HG03575 (cell line): ENCODE results near the gene AKR1D1.
A peak's percentile ranks its signal among the peaks of the same experiment; 100 is the strongest.
"Not testable (repeated sequence)": the region's sequence is repeated elsewhere in the genome, so short reads cannot be mapped to it uniquely, and the experiment has no call there.

Source experiments
- ATAC-seq: cut with Tn5 transposase; IDR thresholded peaks from one replicate; pipeline ENCODE4 v1.9.1; 2021; ENCODE audit not compliant: unreplicated experiment, insufficient number of reproducible peaks, low FRiP score; ENCODE audit errors: extremely low read depth

Gene AKR1D1

DNA sequence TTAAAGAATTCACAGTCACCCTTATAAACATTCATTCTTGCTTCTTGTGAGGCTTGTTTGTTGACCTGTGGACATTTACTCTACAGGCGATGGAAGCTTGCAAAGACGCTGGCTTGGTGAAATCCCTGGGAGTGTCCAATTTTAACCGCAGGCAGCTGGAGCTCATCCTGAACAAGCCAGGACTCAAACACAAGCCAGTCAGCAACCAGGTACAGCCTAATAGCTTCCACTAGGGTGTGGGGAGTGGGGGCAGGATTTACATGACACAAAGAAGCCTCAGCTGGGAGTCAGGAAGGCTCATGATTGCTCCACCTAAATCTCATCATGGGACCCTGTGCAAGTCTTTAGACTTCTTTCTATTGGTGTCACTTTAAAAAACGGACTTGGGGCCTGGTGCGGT, 29.0 kb downstream of the AKR1D1 start:
- ATAC-seq = no peak

- ATAC-seq = no peak
Measured at GRCh38 chr7:138115047-138115446, 38.8 kb downstream of the AKR1D1 start.

DNA sequence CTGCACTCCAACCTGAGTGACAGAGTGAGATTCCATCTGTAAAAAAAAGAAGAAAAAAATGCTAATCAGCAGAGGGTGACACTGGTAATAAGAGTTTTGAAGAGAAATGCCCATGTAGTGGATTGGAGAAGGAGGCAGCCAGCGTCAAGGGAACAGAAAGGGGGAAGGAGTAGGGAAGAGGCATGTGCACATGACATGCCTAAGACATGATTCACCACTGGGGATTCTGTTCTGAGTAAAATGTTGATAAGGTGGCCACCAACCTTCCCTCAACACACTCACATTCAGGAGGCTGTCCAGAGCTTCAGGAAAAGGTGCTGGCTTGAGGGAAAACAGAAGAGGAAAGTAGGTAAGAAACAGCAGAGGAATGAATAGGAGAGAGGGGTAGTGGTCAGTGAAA, 39.9 kb downstream of the AKR1D1 start:
- no peak for ATAC-seq

GRCh38 chr7:138116892-138117291, 40.6 kb downstream of the AKR1D1 start:
- ATAC-seq = no peak

DNA sequence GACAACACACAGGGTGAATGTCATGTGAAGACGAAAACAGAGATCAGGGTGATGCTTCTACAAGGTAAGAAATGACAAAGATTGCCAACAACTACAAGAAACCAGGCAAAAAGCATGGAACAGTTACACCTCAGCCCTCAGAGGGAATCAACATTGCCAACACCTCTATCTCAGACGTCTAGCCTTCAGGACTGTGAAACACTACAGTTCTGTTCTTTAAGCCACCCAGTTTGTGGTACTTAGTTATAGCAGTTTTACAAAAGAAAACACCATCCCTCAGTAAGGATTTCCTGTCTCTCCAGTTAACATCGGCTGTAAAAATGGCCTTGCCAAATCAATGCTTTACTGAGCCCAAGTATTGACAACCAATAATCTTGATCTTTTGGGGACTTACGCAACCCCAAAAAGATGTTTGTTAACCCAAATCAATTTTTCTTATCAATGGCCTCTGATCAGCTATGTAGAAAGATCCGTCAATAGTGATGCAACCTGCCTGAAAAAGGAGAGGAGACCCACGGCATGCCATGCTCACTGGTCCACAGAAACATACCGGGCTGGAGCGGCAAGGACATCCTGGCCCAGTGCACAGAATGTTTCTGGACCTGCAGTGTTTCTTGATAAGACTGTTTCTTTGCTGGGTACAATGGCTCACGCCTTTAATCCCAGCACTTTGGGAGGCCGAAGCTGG, 44.0 kb downstream of the AKR1D1 start:
- ATAC-seq = no peak

DNA sequence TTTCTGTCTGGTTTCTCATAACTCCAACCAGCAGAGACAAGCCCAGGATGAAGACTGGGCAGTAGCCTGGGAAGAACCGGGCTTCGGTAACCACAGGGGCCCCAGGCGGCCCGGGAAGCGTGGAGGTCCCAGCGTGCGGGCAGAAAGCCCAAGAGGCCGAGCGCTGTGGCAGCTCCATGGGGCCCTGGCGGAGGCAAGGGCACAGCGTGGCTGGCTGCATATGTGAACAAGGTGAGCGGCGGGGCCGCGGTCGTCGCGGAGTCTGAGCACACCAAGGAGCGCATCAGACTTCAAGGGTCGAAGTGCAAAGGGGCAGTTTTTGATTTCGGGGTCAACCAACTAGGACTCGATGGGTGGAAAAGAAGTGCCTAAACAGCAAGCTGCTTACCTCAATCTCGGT, 45.9 kb downstream of the AKR1D1 start:
- no peak for ATAC-seq

GRCh38 chr7:138125119-138125518, 48.9 kb downstream of the AKR1D1 start:
- ATAC-seq = no peak

DNA sequence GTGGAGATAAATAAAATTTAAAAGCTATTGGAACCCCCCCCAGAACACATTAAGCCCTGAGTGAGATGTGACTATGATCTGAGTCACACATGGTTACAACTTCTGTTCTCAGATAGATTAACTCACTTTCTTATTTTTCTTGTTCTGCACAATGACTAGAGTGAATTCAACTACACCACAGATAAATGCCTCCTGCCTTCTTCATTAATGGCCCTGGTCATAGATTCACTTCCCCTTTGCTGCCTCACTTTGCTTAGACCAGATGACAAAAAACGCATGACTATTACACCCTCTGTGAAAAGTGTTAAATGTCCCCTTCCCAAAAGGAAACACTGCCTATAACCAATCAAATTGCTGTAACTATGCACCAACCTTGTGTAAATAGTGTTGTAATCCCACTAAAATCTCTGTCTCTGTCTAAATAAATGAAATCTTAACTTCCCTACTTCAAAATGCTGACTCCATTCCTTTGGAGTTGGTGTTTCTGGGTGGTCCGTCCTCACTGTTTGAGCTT, 49.4 kb downstream of the AKR1D1 start:
- peak; percentile 63 for ATAC-seq

GRCh38 chr7:138126928-138127327, 50.7 kb downstream of the AKR1D1 start:
- no peak for ATAC-seq

GRCh38 chr7:138127996-138128395, 51.7 kb downstream of the AKR1D1 start:
- no peak for ATAC-seq

- no peak for ATAC-seq
Measured at GRCh38 chr7:138129551-138130165, 53.4 kb downstream of the AKR1D1 start.

DNA sequence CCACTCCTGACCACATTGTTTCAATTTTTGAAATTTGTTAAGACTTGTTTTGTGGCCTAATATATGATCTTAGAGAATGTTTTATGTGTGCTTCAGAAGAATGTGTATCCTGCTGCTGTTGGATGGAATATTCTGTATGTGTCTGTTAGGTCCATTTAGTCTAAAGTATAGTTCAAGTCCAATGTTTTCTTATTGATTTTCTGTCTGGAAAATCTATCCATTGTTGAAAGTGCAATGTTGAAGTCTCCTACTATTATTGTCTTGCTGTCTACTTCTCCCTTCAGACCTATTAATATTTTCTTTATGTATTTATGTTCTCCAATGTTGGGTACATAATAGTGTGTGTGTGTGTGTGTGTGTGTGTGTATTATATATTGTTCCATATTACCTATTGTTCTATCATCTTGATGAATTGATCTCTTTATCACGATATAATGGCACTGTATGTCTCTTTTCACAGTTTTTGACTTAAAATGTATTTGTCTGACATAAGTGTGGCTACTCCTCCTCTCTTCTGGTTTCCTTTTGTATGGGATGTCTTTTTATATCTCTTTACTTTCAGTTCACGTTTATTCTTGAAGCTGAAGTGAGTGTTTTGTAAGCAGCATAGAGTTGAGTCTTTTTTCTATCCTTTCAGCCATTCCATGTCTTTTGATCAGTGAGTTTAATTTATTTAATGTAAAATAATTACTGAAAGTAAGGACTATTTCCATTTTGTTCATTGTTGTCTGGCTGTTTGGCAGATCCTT, 61.3 kb downstream of the AKR1D1 start:
- ATAC-seq = no peak

DNA sequence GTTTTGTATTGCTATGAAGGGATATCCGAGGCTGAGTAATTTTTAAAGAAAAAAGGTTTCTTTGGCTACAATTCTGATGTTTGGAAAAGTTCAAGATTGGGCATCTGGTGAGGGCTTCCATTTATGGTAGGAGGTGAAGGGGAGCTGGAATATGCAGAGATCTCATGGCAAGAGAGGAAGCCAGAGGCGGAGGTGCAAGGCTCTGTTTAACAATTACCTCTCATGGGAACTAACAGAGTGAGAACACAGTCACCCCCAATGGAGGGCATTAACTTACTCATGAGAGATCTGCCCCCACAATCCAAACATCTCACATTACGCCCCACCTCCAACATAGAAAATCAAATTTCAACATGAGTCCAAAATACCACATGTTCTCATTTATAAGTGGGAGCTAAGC, 62.0 kb downstream of the AKR1D1 start:
- ATAC-seq = no peak

GRCh38 chr7:138142583-138143201, 66.4 kb downstream of the AKR1D1 start:
- ATAC-seq = no peak

DNA sequence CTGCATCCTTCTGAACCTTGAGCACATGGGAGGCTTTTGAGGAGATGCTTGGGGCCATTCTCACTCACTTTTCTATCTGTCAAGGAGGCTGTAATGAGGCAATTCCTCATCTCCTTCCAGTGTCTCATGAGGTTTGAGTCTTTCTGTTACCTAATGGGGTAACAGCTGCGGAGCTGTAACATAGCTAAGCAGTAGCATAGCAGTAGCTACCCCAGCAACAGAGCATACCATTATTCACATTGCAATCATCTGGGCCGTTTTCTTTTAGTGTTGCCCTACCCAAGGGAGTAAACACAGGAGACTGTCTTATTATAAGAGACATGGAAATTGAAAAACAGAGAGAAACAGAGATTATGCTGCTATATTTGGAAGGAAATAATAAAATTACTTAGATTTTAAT, 68.7 kb downstream of the AKR1D1 start:
- no peak for ATAC-seq

DNA sequence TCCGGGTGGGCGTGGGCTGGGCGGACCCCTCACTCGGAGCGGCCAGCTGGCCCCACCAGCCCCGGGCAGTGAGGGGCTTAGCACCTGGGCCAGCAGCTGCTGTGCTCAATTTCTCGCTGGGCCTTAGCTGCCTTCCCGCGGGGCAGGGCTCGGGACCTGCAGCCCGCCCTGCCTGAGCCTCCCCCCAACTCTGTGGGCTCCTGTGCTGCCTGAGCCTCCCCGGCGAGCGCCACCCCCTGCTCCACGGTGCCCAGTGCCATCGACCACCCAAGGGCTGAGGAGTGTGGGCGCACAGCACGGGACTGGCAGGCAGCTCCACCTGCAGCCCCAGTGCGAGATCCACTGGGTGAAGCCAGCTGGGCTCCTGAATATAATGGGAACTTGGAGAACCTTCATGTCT, 70.0 kb downstream of the AKR1D1 start:
- ATAC-seq = not testable (repeated sequence)

GRCh38 chr7:138146757-138147734, 70.8 kb downstream of the AKR1D1 start:
- not testable (repeated sequence) for ATAC-seq

DNA sequence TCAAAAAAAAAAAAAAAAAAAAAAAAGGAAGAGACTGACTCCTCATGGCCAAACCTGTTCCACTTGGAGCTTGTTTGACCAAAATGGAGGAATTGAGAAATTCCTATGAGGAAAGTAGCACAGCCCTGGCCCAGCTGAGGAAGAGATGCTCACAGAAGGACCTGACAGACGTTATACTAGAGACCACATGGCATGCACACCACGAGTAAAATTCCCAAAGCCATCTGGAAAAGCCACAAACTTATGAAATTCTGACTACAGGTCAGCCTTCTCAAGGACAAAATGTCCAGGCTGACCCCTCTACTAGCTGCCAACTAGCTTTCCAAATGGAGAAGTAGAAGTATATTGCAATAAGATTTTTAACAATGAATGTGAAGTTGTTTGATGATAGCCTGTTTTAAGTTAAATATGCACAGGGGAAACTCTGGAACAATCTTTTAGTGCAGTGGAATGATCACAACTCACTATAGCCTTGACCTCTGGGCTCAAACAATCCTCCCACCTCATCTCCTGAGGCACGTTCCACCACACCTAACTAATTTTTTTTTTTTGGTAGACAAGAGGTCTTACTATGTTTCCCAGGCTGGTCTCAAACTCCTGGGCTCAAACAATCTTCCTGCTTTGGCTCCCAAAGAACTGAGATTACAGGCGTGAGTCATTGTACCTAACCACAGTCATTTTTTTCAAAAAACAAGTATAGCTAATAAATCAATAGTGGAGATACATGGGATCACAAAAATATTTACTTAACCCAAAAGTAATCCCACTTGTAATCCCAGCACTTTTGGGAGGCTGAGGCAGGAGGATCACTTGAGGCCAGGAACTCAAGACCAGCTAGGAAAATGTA, 75.7 kb downstream of the AKR1D1 start:
- no peak for ATAC-seq
